GM21723 (cell line): ENCODE results near the gene VPS13C.
"Not testable (repeated sequence)": the region's sequence is repeated elsewhere in the genome, so short reads cannot be mapped to it uniquely, and the experiment has no call there.

Experiments
- ATAC-seq: cut with Tn5 transposase; IDR thresholded peaks from one replicate; pipeline ENCODE4 v1.9.1; 2021; ENCODE audit warnings: mild to moderate bottlenecking, moderate library complexity; ENCODE audit not compliant: unreplicated experiment

The VPS13C gene

GRCh38 chr15:62046078-62046743 lies 14.0 kb downstream of the VPS13C start:
- peak; percentile 91 for ATAC-seq

DNA sequence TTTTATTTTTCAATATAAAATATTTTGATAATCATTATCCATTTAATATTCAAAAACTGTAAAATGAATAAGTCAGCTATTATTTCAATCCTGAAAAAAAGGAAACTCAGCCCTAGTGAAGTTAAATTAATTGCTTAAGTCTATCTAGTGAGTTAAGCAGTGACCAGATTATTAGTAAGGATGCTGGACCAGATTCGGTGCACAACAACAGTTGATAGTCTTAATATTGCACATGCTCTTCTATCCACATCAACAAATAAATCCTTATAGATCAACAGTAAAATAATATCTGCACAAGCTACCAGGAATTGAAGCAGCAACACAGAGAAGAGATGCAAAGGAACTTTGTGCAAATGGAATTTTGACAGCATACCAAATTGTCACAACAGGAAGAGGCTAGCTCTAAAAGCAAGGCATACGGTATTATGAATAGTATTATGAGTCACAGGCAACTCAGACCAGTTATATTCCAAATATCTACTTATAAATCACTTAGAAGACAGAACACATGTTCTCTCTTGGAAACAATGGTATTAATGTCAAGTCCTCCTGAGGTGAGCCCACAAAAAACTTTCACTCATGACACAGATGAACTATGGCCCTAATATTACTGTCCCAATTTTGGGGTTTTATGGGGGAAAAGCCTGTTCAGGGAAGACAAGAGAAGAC lies 24.9 kb downstream of the VPS13C start:
- ATAC-seq: no peak

DNA sequence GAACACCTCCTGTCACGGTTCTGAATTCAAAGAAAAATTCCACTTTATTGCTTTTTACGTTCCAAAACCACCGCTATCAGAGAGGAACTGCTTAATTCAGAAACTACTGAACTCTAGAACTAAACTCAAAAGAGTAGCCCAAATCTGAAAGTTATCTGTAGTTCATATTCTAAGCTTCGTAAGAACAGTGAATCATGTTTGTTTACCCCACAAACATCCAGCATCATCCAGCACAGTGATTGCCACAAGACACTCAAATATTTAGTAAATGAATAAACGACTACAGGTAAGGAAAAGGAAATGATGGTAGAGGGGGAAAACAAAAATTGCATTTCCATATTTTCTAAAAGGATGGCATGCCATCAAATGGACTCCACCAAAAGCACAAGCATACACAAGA lies 32.3 kb downstream of the VPS13C start:
- no peak for ATAC-seq

GRCh38 chr15:62027263-62027565 lies 33.0 kb downstream of the VPS13C start:
- peak; percentile 26 for ATAC-seq

- peak; percentile 66 for ATAC-seq
Observed at GRCh38 chr15:62026487-62027262, 33.6 kb downstream of the VPS13C start.

DNA sequence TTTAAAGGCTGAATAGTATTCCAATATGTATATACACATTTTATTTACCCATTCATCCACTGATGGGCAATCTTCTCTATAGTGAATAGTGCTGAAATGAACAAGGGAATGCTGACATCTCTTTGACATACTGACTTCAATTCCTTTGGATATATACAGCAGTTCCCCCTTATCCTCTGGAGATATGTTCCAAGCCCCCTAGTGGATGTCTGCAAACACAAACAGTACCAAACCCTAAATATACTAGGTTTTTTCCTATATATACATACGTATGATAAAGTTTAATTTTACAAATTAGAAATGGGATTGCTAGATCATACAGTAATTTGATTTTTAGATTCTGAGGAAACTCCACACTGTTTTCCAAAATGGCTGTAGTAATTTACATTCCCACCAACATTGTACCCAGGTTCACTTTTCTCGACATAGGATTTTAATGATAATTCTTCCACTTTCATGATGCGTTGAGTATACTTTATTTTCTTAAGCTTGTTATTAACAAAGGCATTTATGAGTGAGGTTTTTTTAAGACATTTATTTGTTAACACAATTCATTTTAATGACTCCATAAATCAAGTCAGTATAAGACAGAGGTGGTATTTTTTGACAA lies 38.2 kb downstream of the VPS13C start:
- no peak for ATAC-seq

- ATAC-seq: no peak
Observed at GRCh38 chr15:62020576-62021160, 39.6 kb downstream of the VPS13C start.

DNA sequence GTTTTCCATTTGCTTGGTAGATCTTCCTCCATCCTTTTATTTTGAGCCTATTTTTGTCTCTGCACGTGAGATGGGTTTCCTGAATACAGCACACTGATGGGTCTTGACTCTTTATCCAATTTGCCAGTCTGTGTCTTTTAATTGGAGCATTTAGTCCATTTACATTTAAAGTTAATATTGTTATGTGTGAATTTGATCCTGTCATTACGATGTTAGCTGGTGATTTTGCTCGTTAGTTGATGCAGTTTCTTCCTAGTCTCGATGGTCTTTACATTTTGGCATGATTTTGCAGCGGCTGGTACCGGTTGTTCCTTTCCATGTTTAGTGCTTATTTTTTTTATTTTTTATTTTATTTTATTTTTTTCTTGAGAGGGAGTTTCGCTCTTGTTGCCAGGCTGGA lies 54.9 kb downstream of the VPS13C start:
- not testable (repeated sequence) for ATAC-seq

GRCh38 chr15:61997786-61998185 lies 62.5 kb downstream of the VPS13C start:
- no peak for ATAC-seq

GRCh38 chr15:61996056-61996635 lies 64.1 kb downstream of the VPS13C start:
- no peak for ATAC-seq

DNA sequence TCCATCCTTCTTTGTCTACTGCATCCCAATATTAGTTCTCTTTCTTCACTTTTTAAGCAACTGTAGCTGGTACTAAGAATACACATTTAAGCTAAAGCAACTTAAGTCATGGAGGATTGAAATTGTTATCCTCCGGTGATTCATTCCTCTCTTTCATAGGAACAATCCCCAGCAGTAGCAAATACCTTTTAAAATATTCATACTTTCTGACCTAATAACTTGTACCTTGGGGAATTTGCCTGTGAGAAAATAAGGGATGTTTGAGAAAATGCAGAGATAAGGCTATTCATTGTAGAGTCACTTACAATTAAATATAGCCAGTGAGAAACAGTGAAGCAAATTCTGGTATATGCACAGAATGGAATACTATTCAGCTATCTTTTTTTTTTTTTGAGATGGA lies 66.0 kb downstream of the VPS13C start:
- ATAC-seq: no peak

GRCh38 chr15:61992518-61992917 lies 67.7 kb downstream of the VPS13C start:
- ATAC-seq: no peak

DNA sequence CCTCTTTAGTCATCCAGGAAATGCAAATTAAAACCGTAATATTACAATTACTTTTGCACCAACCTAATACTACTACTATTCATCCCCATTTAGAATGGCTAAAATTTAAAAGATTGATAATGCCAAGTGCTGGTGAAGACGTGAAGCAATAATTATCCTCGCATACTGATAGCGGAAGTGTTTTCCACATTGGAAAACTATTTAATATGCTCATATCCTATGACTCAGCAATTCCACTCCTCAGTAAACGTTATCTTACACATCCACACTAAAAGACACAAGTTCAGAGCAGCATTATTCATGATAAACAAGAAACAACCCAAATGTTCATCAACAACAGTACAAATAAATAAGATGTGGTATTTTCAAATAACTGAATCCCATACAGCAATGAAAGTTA lies 70.6 kb downstream of the VPS13C start:
- ATAC-seq: no peak

GRCh38 chr15:61987824-61988223 lies 72.4 kb downstream of the VPS13C start:
- ATAC-seq: no peak

GRCh38 chr15:61983081-61983480 lies 77.2 kb downstream of the VPS13C start:
- no peak for ATAC-seq

DNA sequence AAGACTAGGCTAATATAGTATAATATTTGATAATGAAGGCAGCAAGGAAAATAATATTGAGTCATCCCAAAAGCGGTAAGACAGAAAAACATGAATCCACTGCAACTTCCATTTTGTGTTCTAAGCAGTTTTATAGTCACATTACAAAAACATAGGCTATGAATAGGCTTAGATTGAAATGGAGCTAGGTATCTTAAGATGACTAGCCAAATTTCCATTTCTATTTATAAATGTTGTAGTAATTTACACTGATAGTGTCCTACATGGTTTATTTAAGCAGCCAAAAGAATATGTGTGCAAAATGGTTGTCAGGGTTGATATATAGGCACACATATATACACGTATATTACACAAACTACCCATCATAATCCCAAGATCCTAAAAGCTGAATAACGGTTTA lies 82.0 kb downstream of the VPS13C start:
- ATAC-seq: no peak

DNA sequence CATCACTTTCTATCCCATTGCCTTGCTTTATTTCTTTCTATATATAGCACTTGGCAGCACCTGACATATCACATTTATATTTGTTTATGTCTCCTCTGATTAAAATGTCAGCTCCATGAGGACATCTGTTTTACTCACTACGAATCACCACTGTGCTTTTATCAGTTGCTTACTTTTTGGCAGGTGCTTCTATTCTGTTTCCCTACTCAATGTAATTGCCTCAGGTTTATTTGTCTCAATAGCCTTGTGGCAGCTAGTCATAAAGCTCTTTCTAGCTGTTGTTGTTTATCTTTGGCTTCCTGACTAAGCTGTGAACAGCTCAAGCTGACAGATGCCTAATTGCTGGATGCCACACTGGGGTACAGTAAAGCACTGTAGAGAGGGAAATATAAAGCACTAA lies 85.5 kb downstream of the VPS13C start:
- no peak for ATAC-seq

DNA sequence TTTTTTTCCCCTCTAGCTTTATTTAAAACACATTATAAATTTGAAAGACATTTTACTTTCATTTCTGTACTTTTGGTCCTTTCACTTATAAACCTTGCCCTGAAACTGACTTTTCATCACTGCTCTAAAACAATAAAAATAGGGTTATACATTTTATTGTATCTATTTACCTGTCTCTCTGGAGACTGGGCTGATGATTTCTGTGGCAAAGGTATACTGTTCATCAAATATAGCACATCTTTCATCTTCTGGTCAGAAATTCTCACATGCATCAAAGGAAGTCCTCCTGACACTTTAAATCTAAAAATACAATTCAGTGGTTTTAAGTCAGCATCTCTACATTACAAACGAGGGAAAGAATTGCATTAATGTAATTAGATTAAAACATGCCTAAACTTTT lies 86.1 kb downstream of the VPS13C start:
- ATAC-seq: no peak

GRCh38 chr15:61951949-61952348 lies 108.3 kb downstream of the VPS13C start:
- no peak for ATAC-seq

- no peak for ATAC-seq
Observed at GRCh38 chr15:61946778-61947177, 113.5 kb downstream of the VPS13C start.

- ATAC-seq: no peak
Observed at GRCh38 chr15:61943992-61944391, 116.3 kb downstream of the VPS13C start.
